ENCODE results near the gene CPT1C.
A peak's percentile ranks its signal among the peaks of the same experiment; 100 is the strongest.

The CPT1C gene

DNA sequence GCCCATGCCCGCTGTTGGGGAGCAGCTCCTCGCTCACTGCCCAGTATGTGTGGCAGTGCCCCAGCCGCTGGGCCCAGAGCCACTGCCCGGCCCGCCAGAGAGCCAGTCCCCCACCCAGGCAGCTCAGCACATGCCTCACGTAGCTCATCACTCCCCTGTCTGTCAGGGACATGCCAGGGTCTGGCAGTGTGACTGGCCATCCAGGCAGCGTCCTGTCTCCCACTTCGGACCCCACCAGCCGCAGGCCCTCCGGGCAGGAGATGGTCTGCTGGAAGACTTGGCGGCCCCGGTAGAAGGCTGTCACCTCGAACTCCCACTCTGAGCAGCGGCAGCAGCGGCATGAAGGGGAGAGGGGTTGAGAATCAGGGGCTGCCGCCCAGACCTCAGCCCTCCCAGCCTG lies 28.9 kb upstream of the CPT1C start:
- DNase-seq = no peak

DNA sequence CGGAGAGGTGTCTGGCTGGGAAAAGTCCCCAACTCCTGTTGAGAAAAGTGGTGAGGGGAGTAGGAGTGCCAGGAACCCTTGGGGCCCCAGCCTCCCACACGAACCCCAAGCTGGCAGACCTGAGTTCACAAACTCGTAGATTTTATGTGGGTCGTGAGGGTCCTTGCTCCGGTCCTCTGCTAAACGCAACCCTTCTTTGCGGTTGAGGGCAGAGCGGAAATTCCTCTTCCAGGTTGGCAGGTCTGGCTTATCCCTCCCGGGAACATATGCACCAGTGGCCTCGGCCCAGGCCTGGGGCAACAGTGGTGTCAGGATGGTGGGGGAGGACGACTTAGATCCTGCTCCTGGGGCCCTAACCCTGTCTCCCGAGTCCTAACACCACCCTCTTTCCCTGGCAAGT lies 27.7 kb upstream of the CPT1C start:
- no peak for DNase-seq

DNA sequence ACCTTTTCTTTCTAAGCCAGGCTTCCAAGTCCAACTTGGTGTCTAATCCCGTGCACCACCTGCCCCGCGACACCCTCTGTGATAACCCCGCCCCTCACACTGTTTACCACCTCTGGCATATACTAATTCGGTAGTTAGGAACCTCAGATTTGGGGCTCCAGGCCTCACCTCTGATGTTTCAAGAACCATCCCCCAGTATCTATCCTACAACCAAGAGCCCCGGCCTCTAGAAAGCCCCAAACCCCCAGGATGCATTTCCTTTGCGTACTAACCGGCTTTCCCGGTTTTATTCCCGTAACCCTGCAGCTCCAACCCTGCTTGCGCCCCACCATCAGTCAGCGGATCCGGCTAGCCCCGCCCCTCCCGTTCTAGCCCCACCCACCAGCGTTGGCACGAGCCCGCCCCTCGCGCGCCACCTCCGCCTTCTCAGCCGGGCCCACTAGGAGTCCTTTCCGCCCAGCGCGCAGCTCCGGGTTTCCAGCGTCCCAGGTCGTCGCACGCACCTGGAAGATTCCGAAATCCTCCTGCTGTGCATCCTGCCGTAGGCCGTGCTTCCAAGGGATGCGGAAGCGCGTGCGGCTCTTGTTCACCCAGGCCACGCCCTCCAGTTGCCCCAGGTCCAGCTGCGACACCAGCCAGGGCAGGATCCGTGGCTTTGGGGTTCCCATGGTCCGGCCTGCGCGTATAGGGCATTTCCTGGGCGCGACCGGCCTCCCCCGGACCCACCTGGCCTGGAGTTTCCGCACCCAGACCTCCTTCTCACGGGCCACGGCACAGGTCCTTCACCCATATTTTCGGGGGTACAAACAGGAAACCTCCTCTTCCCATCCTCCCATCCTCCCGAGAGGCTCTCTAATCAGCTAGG lies 26.5 kb upstream of the CPT1C start:
- peak; percentile 25 for DNase-seq

DNA sequence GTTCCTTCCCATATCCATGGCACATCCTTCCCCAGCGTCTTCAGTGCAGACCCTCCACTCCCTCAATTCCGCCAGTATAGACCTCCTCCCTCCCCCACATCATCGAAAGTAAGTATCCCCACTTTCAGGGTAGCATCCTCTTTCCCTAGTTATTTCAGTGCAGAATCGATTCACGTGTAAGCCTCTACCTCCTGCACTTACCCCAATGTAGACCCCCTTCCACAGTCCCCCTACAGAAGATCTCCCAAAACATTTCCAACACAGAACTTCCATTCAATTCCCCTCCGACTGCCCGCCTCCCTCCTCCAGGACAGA lies 25.9 kb upstream of the CPT1C start:
- no peak for DNase-seq

DNA sequence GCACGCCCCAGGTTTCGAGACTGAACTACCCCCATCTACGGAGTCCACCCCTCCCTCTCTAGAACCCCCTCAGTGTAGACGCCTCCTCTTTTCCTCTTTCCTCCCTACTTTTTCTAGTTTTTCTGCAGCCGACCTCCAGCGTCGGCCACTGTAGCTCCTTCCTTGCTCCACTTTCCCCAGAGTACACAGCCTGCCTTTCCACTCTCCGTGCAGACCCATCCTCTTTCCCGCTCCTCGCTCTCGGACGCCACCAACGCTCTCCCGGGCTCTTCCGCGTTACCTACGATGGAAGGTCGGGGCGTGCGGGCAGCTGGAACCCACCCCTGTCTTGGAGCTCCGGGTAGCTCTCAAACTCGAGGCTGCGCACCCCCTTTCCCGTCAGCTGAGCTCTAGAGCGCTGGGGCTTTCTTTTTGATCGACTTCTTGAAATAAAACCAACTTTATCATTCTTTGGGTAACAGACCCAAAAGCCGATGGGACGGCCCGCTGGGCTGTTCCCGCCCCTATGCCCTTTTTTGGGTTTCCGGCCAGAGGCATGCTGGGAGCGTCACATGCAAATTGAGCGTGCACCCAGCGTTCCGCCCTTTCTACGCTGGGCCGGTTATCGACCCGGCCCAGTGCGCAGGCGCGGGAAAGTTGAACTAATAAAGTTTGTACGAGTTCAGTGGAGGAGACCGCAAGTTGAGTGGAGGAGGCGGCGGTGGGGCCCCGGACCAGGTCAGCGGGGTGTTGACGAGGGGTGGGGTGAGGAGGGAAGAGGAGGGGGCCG lies 25.4 kb upstream of the CPT1C start, which contains the start of the genes BCL2L12 and IRF3:
Gene BCL2L12 (plus strand): TSS at position 583 of the 769 bp plus-strand sequence. CDS start 760 bp downstream, outside the sequence.
Gene IRF3 (minus strand): TSS at position 507 of the 769 bp plus-strand sequence. CDS start 1,019 bp downstream, outside the sequence.
- peak; percentile 82 for DNase-seq

DNA sequence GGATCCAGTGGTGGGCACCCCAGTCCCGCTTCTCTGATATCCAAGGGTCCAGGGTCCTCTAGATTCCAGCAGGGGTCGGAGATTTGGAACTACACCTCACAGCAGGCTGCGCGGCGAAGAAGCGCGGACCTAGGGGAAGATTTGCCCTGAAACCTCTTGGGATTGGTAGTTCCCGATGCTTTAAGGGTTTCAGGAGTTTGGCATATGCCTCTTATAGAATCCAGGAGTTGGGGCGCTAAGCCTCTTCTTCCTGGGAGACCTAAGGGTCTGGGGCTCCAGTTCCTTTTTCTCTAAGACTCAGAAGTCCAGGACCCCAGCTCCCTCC lies 24.8 kb upstream of the CPT1C start:
- no peak for DNase-seq

DNA sequence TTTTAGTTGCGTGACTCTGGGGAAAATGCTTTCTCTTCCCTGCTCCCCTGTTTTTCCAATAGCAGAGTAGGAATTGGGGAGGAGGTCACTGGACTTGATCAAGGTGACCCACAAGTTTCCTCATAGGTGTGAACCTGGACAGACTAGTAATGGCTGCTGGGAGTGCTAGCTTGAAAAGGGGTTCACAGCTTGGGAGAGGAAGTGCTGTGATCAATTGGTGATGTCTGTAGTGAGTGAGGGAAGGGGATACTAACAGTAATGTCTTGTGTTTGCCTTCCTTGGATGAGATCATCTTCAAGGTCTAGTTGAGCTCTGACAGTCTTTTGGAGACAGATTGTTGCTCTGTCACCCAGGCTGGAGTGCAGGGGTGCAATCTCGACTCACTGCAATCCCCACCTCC lies 23.4 kb upstream of the CPT1C start:
- no peak for DNase-seq

DNA sequence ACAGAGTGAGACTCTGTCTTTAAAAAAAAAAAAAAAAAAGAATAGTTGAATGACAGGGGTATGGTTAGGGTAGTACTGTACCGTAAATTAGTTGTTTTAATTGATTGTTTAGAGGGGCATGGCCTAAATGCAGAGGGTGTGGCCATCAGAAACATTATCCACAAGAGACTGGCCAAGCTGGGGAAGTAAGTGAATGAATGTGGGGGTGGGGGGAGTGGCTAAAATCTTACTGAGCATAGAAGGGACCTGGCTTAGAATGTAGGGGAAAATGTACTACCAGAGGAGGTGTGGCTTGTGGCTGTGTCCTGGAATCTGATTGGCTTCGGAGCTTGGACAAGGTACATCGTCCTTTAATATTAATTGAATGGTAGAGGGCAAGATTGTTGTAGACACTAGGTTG lies 21.4 kb upstream of the CPT1C start:
- no peak for DNase-seq

DNA sequence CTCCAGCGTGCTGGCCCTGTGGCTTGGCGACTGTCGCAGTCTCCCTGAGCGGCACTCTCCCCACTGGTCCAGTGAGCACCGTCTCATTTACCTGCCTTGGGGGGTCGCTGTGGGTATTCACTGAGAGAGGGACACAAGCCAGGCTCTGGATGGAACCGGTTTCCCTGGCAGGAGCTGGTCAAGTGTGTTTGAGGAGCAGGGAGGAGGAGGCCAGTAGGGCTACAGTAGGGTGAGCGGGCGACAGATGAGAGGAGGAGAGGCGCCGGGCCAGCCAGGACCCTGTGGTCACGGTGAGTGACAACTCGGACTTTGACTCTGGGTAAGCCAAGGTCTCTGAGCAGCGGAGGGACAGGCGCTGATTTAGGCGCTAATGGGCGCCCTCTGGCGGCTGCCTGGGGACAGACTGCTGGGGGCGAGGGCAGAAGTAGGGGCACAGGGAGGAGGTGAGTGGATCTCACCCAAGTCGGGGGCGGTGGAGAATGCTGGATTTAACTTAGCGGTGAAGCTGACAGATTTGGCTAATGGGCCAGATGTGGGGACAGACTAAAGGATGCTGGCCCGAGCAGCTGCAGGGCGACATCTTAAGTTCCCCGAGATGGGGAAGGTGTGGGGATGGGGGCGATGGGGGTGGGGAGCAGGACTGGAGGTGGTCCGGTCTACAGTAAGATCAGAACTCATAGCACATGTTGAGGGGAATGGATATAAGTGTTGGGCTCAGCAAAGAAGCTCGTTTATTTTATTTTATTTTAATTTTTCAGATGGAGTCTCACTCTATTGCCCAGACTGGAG lies 18.6 kb upstream of the CPT1C start:
- peak; percentile 27 for DNase-seq

DNA sequence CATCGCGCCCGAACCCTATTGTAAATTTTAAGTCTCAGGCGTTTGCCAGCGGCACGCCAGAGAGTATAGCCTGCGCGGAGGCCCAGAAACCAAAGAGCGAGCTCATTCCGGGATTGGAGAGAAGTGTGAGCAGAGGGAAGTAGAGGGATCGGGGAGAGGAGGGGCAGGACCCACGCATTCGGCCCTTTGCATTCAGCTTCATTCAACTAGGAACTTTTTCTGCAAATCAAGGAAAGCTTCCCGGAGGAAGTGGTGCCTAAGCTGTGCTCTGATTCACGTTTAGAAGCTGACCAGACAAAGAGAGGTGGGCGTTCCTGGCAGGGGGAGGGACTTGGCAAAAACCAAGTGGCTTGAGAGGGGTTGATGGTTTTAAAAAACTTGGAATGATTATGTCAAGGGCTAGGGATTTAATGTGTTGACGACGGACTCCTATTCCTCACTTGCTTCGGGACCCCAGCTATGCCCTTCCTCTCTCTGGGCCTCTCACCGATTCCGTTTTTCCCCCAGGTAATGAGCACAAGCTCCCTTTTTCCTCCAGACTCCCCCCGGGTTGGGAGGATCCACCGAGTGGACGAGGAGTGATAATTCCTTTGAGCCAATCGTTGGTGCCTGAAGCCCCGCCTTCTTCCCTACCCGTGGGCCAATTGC lies 14.7 kb upstream of the CPT1C start:
- DNase-seq = peak; percentile 88

DNA sequence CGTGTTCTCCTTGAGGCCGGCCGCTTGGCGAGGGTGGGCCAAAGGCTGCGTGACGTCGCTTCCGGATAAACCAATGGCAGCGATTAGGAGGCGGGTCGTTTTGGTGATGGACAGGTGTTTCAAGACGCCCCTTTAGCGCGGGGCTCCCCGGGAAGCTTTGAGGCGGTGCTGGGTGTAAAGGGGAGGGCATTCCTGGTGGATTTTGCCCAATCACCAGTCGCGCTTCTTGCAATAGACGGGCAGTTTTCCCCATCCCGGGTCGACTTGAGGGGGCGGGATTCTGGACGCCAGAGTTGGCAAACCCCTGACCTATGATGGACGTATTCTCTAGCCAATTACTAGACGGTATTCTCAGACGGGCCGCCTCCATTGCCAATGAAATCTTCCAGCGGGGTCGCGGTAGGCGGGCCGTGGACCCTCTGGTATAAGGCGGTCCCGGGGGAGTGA lies 14.1 kb upstream of the CPT1C start:
- DNase-seq = peak; percentile 100

DNA sequence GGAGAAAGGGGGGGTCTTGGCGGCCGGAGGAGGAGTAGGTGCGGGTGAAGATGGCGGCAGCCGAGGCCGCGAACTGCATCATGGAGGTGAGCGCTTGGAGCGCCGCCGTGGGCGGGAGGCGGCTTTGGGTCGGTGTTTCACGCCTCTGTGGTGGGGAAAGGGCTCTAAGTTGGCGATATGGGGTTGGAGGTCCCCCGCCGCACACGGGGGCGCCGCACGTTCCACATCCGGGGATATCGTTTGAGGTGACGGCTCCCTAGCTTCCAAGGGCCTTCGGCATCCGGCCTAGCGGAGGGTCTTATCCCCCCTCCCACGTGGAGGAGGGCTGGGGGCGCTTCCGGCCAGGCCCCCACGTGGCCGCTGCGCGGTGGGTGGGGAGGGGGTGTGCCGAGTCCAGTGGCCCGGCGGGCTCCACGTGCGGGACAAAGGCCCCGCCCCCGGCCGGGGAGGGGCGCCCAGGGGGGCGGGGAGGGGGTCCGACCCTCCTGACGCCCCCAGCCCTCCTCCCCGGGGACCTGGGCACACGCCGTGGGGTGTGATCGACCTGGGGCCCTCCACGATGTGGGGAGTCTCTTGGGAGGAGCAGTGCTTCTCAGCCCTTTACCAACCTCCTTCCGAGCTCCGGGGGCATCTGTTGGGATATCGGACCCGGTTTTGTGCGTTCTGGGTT lies 13.6 kb upstream of the CPT1C start, which contains the start of gene PRMT1:
Gene PRMT1 (plus strand): TSS at position 41 of the 670 bp plus-strand sequence. CDS start 10 bp downstream, at position 51.
- peak; percentile 51 for DNase-seq

DNA sequence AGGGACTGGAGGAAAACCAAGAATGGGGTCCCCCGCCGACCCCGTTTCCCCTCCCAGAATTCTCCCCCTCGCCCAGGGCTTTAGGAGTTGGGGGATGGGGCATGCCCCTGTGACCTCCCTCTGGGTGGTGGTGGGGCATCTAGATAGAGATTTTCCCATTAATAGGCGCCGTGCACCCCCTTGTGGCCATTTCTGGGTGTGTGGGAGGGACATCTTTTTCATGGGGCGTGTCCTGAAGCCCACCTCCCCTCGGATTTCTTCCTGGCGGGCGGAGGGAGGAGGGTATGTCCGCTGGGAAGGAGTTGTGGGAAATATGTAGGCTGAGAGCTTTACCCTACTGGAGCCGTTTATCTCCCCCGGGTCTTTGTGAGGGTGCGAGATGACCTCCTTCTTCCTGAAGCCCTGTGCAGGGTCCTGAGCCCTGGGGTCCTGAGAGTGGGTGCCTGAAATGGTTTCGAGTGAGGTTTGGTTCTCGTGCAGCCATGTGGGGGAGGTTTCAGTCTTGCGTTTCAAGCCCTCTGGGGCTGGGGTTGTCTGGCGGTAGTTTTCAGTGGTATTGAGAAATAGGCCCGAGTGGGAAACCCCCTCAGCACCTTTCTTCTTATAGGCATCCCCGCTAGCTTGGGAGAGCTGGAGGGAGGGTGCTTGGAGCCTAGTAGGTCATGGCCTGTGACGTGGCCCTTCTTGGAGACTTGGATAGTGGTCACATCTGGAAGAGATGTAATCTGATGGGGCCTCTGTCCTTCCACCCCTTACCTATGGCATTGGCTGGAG lies 12.8 kb upstream of the CPT1C start:
- peak; percentile 39 for DNase-seq

DNA sequence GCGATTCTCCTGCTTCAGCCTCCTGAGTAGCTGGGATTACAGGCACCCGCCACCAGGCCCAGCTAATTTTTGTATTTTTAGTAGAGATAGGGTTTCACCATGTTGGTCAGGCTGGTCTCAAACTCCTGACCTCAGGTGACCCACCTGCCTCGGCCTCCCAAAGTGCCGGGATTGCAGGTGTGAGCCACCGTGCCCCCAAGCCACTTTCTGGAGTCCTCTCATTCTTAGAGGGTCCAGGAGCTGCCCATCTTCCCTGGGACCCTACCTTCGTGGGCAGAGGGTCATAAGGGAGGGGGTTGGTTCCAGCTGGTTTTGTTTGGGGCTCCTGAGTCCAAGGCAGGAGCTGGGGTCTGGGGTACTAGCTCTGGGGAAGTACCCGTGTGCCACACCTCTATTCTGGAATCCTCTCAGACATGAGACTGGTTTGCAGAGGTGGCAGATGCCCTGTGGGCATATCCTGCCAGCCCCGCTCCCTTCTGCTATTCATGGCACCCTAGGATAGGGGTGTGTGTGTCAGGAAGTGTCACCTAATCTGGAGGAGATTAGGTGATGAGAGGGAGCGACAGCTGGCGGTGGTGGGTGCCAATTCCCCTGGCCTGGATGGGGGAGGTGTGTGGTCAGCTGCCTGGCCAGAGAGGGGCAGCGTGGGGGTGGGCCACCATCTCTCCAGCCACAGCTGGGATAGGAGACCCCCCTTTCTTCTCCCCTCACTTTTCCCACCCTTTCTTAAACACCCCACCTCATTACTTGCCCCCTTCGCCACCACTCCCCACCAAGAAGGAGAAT lies 11.7 kb upstream of the CPT1C start:
- DNase-seq = no peak

DNA sequence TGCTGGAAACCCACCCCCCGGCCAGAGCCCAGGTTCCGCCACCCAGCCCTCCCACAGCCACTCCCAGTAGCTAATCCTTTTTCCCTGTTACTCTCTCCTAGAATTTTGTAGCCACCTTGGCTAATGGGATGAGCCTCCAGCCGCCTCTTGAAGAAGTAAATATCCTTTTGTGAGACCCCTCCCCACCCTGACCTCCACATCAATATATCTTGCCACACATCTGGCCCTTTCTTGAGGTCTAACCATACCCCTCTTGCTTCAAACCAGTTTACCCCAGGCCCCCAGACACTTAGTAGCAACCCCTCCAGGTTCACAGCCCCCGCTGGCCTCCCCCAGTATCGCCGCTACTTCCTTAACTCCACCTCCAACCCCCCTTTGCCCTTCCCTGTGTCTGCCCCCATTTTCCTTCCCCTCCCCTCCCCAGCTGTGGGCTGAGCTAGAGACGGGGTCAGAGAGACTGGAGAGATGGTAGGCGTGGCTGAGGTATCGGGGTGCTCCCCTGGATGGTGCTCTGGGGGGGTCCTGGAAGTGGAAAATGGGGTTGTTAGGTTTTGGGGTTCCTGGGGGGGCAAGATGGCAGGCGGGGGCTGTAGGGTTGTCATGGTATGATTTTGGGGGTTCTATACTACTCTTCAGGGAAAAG lies 11.0 kb upstream of the CPT1C start:
- no peak for DNase-seq

DNA sequence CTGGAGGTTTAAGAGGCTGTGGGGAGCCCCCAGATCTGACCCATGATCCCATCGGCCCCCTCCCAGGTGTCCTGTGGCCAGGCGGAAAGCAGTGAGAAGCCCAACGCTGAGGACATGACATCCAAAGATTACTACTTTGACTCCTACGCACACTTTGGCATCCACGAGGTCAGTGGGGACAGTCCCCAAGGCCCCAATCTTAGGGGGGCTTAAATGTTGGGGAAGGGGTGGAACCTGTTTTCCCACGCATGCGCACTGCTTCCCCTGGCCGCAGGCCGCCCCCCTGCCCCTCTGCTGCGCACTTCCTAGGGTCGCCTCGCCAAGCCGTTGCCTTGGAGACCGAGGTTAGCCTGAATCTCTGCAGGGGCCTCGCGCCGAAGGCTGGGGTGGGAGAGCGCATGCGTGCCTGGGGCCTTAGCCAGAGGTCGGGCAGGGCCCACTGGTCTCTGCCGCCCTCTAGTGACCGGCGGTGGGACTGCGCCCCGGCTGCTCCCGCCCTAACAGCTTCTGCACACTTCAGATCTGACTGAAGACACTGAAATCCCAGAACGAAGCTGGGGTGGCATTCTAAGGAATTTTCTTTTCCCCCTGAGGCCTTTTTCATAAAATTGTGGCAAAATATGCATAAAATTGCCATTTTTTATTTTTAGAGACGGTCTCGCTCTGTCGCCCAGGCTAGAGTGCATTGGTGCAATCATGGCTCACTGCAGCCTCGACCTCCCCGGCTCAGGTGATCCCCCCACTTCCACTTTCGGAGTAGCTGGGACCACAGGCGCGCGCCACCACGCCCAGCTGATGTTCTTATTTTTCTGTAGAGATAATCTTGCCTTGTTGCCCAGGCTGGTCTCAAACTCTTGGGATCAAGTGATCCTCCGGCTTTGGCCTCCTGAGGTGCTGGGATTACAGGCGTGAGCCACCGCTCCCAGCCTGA lies 10.2 kb upstream of the CPT1C start:
- DNase-seq = peak; percentile 73

DNA sequence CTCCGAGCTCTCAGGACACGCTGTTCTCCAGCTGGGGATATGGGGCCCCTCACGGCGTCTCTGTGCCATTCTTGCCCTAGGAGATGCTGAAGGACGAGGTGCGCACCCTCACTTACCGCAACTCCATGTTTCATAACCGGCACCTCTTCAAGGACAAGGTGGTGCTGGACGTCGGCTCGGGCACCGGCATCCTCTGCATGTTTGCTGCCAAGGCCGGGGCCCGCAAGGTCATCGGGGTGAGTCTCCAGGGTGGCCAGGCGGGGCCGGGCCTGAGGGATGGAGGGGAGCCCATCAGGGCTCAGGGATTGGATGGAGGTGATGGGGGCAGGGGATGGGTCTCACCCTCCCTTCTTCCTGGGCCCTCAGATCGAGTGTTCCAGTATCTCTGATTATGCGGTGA lies 9.1 kb upstream of the CPT1C start:
- no peak for DNase-seq

DNA sequence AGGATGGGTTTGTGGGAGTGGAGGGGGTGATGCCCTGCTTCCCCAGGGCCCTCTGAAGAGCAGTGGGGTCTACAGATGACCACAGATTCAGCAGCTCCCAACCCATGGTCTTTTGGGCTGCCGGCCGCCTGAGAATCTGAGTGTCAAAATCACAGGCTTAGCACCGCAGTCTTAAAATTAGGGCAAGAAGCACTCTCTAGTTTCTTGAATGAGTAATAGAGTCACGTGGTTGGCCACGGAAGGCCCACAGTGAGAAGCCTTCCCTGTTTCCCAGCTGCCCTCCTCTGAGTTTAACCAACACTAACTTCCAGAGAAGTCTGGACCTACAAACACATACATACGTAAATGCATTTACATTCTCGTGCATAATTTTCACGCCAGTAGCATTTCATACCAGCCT lies 8.6 kb upstream of the CPT1C start:
- no peak for DNase-seq

DNA sequence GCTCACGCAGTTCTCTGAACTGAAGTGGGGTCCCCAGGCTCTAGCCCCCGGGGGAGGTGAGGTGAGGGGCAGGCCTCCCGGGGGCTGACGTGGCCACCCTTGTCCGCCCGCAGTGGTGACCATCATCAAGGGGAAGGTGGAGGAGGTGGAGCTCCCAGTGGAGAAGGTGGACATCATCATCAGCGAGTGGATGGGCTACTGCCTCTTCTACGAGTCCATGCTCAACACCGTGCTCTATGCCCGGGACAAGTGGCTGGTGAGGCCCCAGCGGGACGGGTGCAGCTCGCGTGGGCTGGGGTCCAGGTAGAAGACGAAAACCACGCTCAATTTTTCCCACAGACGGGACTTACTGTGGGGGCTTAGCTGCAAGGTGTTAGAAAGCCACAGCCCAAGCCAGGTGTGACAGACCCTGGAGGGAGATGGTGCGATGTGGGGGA lies 7.1 kb upstream of the CPT1C start:
- no peak for DNase-seq

Measured in NCI-H446 treated with DMSO at 0.1 percent for 48 hours (cell line).